SIG-M5 (cell line): ENCODE results near the gene ALS2.
"Not testable (repeated sequence)": the region's sequence is repeated elsewhere in the genome, so short reads cannot be mapped to it uniquely, and the experiment has no call there.

Experiments
- DNase-seq: peaks from one replicate; lab custom pipeline; 2025; lab: John Stamatoyannopoulos, UW

The ALS2 gene

DNA sequence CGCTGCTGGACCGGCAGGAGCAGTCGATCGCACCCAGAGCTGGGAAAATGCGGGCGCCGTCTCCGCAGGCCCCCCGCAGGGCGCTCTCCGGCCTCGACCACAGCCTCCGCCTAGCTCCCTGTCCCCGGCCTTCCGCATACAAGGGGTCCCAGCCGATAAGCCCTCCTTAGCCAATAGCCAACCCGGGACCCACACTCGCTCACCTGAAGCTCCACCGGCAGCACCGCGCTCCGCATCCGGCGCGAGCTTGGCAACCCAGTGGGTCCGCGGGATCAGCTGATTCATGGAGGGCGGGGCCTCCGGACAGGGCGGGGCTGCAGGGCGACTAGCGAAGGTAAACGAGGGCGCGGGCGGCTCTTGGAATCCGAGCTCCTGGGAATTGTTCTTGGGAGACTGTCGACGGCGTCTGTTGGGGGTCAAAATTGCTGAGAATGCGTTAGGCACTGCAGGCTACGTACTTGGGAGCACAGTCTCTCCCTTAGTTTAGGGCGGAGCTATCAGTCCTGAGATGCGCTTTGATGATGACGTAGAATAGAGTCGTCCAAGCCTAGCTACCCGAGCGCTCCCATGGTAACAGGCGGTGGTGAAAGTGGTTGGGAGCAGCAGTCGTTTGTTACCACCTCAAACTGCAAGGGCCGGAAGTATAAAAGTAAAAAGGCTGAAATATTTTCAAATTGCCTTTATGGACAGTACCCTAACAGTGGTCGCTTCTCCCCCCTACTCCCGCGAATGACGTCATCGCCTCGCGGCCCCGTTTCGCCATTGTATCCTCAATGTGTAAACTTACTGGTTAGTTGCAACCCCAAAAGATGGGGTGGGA, at the start of gene ALS2:
TSS of gene ALS2 (minus strand) at position 260 of the 820 bp plus-strand sequence. CDS start 12,048 bp downstream, outside the sequence.
- DNase-seq: peak; percentile 90

DNA sequence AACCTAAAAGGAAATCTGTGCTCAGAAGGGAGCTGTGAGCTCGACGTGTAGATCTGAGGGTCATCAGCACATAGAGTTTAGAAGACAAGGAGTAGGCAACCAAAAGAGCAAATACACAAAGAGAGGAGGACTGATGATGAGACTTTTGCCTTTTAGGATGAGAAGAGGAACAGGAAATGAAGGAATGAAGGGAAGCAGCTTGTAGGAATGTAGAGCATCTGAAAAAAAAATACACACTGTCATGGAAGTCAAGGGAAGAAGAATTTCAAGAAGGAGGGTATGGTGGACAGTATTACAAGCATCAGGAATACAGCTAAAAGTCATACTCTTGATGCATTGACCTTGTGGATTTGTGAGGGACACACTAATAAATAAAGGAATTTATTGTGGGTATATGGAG, 47.5 kb upstream of the ALS2 start:
- no peak for DNase-seq

DNA sequence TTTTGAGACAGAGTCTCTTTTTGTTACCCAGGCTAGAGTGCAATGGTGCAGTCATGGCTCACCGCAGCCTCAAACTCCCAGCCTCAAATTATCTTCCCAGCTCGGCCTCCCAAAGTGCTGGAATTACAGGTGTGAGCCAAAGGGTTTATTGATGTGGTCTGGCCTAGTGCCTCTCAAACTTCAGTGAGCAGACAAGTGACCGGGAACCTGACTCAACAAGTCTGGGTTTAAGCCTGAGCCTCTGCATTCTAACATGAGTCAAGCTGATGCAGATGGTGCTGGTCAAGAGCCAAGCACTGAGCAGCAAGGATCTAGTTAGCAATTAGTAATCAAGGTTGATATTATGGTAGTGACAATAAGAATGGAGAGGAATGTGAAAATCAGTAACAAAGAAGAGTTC, 46.9 kb upstream of the ALS2 start:
- DNase-seq: no peak

DNA sequence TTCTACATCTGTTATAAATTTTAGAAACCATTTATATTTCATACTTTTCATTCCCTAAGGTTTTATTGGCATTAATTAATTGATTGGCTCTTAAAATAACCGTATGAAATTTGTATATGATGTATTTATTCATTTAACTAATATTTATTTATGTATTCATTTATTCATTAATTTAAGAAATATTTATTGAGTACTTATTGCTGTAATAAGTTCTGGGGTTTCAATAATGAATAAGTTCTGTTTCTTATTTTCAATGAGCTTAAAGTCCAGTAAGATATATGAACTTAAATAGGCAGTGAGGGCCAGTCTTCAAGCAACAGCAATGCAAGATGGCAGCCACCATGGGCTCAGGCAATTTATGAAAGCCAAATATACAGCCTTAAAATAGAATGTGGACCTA, 43.5 kb upstream of the ALS2 start:
- no peak for DNase-seq

DNA sequence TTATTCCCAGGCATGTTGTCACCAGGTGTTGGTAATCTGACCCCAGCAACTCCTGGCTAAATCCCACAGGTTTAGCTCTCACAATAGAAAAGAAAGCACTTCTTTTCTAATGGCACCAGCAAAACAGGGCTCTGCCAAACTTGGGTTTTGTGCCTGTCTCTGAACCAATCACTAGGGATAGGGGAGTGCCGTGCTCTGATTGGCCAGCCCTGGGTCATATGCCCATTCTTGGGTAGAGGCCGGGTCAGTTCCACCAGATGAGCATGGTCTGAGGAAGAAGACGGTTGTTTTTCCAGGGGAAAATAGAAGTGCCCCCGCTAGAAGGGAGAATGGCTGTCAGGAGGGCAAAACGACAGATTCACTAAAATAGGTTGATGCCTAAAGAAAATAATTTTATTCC, 40.3 kb upstream of the ALS2 start:
- no peak for DNase-seq

DNA sequence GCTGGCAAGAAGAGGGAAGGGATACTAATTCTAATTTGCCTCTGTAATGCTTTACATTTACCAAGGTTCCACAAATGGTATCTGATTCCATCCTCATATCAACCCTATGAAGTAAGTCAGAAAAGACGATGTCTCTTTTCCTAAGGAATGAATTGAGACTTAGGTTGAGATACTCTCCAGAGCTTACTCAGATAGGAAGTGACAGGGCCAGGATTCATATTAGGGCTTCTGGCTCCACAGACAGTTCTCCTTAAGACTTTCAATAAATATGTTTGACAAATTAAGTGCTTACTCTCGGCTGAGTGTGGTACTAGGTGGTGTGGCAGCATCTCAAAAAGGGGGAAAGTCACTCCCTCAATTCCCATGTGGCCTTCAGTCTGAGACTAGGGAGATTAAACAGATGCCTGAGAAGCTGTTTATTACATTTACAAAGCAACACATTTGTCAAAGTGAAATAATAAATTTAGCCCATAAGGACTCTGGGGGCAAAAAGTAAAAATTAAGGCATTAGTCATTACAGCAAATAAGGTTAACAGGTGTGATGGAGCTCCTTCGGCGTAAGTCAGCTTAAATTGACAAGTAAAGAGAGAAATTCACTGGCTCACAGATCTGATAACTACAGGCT, 39.8 kb upstream of the ALS2 start:
- no peak for DNase-seq

DNA sequence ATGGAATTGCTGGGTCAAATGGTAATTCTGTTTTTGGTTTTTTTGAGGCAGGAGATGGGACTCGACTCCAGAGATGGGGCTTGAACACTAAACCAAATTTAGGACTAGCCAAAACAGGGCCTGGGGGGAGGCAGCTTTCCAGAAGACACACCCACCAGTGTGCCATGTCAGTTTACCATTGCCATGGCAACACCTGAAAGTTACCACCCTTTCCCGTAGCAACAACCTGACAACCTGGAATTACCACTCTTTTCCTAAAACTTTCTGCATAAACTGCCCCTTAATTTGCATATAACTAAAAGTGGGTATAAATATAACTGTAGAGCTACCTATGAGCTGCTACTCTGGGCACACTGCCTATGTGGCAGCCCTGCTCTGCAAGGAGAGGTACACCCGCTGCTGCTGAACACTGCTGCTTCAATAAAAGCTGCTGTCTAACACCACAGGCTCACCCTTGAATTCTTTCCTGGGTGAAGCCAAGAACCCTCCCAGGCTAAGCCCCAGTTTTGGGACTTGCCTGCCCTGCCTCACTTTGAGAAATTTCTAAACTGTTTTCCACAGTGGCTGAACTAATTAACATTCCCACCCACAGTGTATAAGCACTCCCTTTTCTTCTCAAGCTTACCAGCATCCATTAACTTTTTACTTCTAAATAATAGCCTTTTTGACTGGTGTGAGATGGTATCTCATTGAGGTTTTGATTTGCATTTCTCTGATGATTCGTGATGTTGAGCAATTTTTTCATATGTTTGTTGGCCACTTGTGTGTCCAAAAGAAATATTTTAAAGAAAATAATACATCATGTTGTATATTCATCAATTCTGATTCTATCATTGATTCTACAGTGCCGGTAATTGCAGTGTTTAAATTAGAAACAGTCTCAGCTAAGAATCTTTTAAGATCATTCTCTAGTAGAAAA, 36.2 kb upstream of the ALS2 start:
- DNase-seq: no peak

DNA sequence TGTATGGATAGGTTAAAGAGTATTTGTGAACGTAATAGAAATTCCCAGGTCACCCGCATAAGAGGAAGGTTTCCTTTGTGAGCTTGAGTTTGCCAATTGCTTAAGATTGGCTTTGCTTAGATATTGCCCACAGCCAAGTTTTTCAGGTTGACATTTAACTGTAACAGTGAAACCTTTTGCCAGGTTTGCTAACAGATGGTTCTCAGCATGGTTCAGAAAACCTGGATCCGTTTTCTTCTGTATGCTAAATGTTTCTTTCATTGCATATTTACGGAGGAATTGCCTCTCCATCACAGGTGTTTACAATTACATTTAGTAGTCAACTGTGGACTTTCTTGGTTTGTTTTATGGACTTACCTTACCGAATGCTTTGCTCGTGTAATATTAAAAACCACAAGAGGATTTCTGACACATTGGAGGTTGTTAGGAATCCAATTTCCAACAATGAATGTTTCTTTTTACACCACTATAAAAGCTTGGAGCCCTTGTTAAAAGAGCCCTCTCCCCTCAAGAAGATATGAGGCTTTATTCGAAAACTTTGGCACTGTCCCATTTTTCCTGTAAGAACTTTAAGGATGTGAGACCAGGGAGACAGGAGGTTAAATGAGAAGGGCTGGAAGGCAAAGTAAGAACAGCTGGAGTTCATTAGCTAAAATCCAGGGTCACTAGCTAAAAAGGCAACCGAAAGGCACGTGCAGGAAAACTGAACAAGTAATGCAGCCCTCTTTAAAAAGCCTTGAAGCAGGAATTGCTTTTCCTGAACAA, 33.4 kb upstream of the ALS2 start:
- DNase-seq: no peak

DNA sequence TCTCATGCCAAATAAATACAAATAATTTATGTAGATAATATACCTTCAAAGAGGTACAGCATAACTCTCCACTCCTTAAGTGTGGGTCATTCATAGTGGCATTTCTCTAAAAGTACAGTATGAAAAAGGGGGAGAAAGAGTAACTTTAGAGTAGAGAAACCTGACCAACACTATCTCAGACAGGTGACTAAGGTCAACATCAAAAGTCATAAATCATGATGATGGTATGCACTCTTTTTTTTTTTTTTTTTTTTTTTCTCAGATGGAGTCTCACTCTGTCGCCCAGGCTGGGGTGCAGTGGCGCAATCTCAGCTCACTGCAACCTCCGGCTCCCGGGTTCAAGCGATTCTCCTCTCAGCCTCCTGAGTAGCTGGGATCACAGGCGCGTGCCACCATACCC, 29.9 kb upstream of the ALS2 start:
- DNase-seq: not testable (repeated sequence)

DNA sequence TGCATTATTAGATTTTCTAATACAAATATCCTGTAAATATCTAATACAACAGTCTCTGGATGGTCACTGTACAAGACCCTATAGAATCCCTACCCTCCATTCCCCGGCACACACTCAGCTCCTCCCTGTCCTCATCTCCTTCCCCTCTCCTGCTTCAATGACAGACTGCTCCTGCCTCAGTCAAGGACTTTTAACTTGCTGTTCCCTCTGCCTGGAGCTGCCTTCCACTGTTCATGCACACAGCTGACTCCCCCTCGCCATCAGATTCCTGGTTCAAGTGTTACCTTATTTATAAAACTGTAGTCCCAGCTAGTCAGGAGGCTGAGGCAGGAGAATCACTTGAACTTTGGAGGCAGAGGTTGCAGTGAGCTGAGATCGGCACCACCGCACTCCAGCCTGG, 28.9 kb upstream of the ALS2 start:
- no peak for DNase-seq

DNA sequence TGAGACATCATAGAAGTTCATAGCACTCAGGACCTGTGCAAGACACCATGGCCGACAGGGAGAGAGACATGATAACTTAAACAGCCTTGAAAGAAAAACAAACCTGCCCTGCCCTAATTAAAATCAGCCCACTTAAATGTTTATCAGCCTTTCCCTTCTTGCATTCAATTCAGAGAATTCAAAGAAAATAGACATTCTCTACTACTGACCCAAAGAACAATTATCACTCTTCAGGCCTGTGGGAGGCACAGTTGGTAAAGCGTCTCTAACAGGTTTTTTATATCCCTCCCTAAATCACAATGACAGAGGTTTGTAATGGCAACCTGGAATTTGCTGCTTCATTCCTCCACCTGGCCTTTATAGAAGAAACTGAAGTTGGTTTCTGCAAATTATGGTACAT, 27.3 kb upstream of the ALS2 start:
- no peak for DNase-seq

DNA sequence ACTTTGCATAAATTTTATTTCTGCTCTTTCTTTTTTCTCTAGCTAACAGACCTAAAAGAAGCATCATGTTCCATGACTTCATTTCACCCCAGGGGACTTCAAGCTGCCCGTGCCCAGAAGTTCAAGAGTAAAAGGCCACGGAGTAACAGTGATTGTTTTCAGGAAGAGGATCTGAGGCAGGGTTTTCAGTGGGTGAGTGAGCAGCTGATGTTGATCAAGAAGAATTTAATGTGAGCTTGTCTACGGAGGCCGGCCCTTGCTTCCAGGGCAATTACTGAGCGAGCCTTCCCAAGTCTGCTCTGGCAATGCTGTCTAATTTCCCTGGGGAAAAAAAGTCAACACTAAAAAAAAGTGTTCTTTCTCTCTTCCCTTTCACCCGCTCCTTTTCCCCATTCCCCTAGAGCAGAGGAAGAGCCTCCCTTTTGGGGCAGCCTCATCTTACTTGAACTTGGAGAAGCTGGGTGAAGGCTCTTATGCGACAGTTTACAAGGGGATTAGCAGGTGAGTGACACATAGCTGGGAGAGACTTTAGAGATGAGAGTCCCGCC, 26.8 kb upstream of the ALS2 start:
- DNase-seq: no peak

DNA sequence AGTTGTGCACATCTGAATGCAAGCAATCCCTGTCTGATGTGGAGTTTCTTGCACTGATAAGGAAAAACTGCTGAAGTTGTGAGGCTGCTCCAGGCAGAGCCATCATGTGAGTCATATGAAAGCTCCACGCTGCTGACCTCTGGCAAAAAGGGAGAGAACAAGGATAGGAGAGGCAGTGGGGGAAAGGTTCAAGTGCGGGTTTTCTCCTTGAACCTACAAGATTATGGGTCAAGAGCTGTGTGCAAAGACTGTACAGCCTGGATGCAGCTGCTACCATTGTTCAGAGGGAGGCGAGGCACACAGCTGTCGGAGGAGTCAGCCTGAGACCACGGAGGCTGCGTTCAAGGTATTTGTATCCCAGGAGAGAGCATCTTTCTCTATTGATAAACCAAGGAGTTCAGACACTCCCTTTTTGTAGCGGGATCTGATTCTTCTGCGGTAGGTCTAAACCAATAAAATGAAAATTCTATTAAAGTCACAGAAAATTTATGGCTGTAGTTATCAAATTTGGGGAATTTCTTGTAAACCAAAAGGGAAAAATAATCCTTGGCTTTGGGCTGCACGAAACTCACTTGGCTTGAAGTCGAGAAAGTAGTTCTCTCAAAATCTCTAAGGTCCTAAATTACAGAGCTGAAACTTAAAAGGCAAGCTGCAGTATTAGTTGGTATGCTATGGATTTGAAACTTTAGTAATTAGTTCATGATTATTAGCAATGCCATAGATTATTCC, 25.9 kb upstream of the ALS2 start, which contains the start of gene CDK15:
TSS of gene CDK15 (plus strand) at position 96 of the 729 bp plus-strand sequence. CDS start at position 224, 128 bp downstream.
- DNase-seq: no peak

DNA sequence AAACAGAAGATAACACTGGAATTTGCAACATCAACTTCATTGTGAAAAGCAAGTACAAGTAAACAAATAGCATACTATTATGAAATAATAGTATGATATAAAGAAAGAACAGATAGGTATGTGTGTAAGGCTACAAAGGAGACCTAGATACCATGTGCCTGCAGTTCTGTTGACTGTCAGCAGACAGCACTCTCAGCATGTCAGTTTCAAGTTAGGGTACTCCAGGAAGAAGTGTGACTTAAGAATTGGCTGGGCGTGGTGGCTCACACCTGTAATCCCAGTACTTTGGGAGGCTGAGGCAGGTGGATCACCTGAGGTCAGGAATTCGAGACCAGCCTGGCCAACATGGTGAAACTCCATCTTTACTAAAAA, 18.2 kb upstream of the ALS2 start:
- not testable (repeated sequence) for DNase-seq

DNA sequence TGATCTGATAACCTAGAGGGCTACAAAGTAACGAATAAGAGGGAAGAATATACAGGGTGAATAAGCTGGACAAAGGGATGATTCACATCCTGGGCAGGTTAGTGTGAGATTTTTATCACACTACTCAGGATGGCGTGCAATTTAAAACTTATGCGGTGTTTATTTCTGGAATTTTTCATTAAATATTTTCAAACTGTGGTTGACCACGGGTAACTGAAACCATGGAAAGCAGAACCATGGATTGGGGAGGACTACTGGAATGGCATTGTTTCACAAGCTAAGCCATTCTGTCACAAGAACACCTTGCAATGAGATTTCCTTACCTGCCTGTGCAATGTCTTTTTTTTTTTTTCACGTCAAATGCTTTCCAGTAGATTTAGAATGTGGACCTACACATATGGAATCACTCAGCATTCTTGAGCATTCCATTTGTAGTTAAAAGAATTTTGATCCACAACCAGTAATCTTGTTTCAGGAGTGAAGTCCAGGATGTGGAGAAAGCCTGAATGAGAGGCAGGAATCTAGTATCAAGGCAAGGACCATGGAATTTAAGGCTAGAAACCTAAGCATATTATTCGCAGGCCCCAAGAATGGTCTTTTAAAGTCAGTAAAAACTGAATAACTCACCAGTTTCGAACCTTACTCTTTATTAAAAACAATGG, 17.6 kb upstream of the ALS2 start:
- no peak for DNase-seq

DNA sequence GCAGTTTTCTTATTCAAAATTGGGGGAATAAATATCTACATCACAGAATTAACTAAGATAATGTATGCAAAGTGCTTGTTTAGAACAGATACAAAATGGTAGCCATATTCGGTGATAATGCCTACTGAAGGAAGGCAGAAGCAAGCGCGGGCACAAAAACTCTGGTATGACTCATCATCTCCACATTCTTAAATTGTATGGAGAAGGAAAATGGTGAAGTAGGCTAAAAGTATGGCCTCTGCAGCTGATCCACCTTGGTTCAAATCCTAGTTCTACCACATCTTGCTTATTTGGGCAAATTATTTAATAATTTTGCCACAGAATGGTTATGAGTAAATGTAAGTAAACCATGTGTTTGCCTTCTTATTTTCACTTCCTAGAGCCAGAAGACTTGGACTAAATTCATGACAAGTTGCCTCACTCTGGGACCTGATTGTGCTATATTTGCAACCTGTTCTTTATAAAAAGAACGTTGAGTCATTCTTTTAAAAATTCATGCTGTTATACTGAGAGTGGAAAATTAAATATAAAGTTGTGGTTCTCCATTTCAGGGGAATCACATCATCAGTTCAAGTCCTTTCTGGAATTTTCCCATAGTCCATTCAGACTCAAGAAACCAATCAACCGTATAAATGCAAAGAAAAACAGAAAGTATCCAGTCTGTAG, 16.6 kb upstream of the ALS2 start:
- no peak for DNase-seq

DNA sequence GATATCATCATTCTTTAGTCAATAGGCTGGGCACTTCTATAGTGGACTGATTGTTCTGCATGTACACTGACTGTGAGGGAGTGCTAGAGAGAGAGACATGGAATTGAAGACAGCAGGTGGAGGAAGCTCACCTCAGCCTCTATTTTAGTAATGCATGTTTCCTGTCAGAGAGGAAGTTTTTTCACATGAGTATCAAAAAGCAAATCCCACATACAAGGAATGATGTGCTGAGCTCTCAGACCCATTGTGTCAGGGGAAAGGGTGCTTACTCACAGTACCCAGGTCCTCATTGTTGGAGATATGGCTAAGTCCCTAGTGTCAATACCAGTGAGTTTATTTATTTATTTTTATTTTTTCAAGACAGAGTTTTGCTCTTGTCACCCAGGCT, 15.7 kb upstream of the ALS2 start:
- DNase-seq: no peak

DNA sequence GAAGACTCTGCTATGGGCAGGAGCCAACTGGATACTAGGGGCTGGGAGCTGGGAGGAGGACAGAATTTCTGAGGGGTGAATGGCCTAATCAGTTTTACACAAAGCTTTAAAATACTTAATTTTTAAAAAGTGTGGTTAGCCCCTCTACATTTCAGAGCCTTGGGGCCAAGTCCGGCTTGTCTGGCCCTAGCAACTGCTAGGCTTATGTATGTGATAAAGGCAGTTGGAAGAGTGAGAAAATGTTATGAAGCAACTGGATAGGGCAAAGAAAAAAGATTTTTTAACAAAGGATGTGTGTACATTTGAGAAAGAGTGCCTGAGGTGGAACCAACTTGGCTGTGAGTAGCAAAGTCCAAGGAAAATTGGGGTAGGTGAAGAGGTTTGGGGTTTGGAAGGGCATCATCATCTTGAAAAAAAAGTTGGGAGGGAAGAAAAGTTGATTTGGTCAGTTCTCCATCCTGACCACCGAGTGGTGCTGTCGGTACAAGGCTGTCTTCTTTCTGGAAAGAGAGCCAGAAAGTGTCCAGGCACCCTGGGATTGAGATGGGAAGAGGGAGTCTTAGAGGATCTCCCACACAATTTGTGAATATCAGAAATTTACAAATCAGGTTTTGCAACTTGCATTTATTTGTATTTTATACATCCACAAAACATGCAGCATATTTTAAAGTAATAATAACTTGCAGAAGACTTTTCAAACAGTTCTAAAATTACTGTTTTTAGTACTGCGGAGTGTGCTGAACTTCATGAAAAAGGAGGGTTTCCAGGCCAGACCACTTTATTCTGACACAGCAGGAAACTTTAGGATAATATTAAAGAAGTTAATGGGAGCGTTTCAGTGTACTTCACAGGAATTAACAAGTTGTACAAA, 15.1 kb upstream of the ALS2 start:
- DNase-seq: no peak

DNA sequence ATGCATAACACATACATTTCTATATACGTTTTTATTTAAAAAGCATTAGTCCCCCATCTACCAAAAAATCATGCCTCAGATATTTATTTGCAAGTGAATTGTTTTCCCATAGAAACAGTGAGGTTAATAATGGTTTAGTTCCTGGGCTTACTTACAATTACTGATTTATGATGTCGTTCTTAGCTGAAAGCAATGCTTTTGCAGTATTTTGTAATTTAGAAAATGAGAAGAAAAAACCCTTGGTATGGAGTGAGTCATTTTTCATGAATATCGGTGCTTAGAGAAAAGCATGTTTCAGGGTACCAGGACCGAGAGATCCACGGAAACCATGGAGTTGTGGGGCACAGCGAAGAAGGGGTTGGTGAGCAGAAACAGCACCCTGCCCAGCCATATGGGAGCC, 13.6 kb upstream of the ALS2 start:
- no peak for DNase-seq
